ENCODE measurements around the gene FHDC1. TPM values are rescaled to one million over a fixed set of nuclear protein-coding genes. Genes with fewer than 3 reads are reported as not detected.
A peak's percentile ranks its signal among the peaks of the same experiment; 100 is the strongest.

Gene FHDC1
- total and polyA plus RNA-seq, 10 donors = 0.82 to 14.3 (median 7.5) TPM

DNA sequence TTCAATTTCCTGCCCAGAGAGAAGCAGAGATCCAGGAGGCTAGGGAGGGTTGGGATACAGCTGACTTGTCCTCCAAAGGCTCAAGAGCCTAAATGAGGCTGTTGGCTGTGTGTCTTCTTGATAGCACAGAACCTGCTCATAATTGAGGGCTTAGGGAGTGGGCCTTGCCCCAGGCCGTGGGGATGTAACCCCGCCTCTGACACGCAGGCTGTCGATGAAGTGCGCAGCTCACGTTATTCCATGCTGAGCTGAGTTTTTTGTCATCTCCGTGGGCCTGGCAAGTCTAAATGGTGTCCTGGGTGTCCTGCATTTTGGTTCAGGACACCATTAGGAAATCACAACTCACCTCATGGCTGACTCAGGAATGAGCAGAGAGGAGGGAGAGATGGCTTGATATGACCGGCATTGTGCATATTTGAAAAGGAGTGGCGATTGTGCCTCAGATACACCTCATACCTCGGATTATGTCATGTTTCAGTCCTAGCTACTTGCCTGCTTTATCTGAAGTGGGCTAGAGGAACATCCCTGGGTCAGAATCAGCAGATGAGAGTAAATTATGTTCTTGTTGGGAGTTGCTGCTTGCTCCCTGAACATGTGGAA, 43.7 kb downstream of the FHDC1 start:
- H3K4me3 ChIP-seq = no peak overlapping the region
- intact Hi-C loops (cut with DNase I; ENCODE audit: low total_unique reads) = no loop called here
- no peaks in the 10 kb centered on the region for H3K27me3 ChIP-seq (replicated peaks in 1 of 7)
- no peak overlapping the region for H3K27ac ChIP-seq
- H3K4me1 ChIP-seq = no peaks in the 10 kb centered on the region
- DNase-seq = peak; percentile 41
- H3K9me3 ChIP-seq = no peaks in the 10 kb centered on the region
- H3K36me3 ChIP-seq = peaks cover 0 to 19% (median 2%) of the 10 kb centered on the region in 6 donors
- TF ChIP-seq POLR2A (IDR thresholded peaks at IDR 0.05) = no peak
- TF ChIP-seq POLR2AphosphoS5 (IDR thresholded peaks at IDR 0.05) = no peak
- TF ChIP-seq, protein P1, sequence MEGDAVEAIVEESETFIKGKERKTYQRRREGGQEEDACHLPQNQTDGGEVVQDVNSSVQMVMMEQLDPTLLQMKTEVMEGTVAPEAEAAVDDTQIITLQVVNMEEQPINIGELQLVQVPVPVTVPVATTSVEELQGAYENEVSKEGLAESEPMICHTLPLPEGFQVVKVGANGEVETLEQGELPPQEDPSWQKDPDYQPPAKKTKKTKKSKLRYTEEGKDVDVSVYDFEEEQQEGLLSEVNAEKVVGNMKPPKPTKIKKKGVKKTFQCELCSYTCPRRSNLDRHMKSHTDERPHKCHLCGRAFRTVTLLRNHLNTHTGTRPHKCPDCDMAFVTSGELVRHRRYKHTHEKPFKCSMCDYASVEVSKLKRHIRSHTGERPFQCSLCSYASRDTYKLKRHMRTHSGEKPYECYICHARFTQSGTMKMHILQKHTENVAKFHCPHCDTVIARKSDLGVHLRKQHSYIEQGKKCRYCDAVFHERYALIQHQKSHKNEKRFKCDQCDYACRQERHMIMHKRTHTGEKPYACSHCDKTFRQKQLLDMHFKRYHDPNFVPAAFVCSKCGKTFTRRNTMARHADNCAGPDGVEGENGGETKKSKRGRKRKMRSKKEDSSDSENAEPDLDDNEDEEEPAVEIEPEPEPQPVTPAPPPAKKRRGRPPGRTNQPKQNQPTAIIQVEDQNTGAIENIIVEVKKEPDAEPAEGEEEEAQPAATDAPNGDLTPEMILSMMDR (IDR thresholded peaks at IDR 0.05 in 8 of 11, conservative IDR thresholded peaks at IDR 0.05 in 3 of 11) = no peak
- WGBS, 5 donors = 84 to 88% (median 86%) methylated on average over 10 of the region's 10 CpGs

DNA sequence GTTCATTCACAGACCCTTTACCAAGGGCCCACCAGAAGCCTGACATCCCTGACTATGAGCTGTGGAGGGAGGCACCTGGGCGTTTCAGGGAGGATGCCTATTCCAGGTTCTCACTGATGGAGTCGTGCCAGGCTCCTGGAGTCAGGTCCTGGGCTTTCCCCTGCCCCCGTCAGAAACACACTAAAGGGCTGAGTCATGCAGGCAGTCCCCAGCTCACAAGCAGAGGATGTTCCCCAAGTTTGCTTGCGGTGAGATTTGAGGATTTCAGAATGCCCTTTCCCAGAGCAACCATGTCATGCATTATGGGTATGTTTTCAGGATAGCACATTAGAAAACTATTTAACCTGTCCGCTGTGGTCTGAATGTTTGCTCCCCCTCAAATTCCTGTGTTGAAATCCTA, 45.2 kb downstream of the FHDC1 start:
- WGBS, 5 donors = 69 to 84% (median 70%) methylated on average over 3 to 5 of the region's 5 CpGs
- DNase-seq = peak; percentile 40
- Histone ChIP-seq H3K27me3 (replicated peaks in 1 of 7) (no peaks in the 10 kb centered on the region), H3K4me1 (no peaks in the 10 kb centered on the region), H3K36me3 (peaks cover 0 to 5% (median 0%) of the 10 kb centered on the region in 6 donors), H3K27ac (no peak overlapping the region), H3K4me3 (no peak overlapping the region), H3K9me3 (no peaks in the 10 kb centered on the region)
- TF ChIP-seq POLR2AphosphoS5 (IDR thresholded peaks at IDR 0.05) = no peak
- TF ChIP-seq, protein P1 (IDR thresholded peaks at IDR 0.05 in 8 of 11, conservative IDR thresholded peaks at IDR 0.05 in 3 of 11) = no peak
- no peak for TF ChIP-seq POLR2A (IDR thresholded peaks at IDR 0.05)
- intact Hi-C loops (cut with DNase I; ENCODE audit: low total_unique reads) = no loop called here

DNA sequence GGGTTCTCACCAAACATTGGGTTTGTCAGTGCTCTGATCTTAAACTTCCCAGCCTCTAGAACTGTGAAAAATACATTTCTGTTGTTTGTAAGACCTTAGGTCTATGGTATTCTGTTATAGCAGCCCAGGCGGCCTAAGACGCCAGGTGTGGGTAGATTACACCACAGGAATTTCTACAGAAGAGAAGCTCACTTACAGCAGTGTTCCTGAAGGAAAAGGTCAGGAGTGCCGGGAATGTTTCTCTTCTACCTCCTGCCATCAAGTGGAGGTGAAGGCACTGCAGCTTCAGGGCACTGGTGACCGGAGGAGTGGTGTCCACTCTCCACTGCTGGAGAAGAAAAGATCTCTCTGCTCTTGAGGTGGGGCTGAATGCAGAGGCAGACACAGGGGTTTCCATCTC, 45.7 kb downstream of the FHDC1 start:
- H3K36me3 ChIP-seq = no peaks in the 10 kb centered on the region
- no peak for TF ChIP-seq POLR2A (IDR thresholded peaks at IDR 0.05)
- no peaks in the 10 kb centered on the region for H3K4me1 ChIP-seq
- no peak overlapping the region for H3K4me3 ChIP-seq
- intact Hi-C loops (cut with DNase I; ENCODE audit: low total_unique reads) = no loop called here
- H3K27ac ChIP-seq = no peak overlapping the region
- WGBS, 5 donors = 85 to 92% (median 89%) methylated on average over 4 of the region's 4 CpGs
- DNase-seq = no peak
- no peaks in the 10 kb centered on the region for H3K9me3 ChIP-seq
- H3K27me3 ChIP-seq (replicated peaks in 1 of 7) = no peaks in the 10 kb centered on the region

DNA sequence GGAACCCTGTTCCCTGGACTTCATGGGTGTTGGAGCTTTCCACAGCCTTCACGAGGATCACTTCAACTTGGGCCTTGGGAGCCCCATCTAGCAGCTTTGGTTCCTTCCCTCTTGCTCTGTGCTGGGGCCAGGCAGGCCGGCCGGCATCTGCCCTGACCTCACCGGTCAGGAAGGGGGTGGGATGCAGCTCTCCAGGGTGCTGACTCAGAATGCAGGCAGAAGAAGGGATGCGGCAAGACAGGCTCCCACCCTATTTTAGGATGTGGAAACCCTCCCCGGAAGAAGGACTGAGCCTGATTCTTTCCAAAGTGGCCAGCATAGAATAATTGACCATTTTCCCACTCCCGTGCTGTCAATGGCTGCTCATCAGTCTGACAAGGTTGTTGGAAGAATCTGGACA, 47.1 kb downstream of the FHDC1 start:
- no peaks in the 10 kb centered on the region for H3K9me3 ChIP-seq
- H3K4me1 ChIP-seq = no peaks in the 10 kb centered on the region
- no peaks in the 10 kb centered on the region for H3K27me3 ChIP-seq (replicated peaks in 1 of 7)
- H3K27ac ChIP-seq = no peak overlapping the region
- H3K4me3 ChIP-seq = no peak overlapping the region
- 33 to 53% (median 51%) methylated on average over 7 of the region's 7 CpGs for WGBS, 5 donors
- no peaks in the 10 kb centered on the region for H3K36me3 ChIP-seq
- intact Hi-C loops (cut with DNase I; ENCODE audit: low total_unique reads) = no loop called here
- DNase-seq = no peak
- TF ChIP-seq POLR2AphosphoS5 (IDR thresholded peaks at IDR 0.05) (no peak), POLR2A (IDR thresholded peaks at IDR 0.05) (no peak)
- TF ChIP-seq, protein P1 (IDR thresholded peaks at IDR 0.05 in 8 of 11, conservative IDR thresholded peaks at IDR 0.05 in 3 of 11) = no peak
